NCI-H2196 treated with DMSO at 0.1 percent for 48 hours (cell line): ENCODE results near the gene SYCE1.

Experiments
- DNase-seq: peaks from one replicate; lab custom pipeline; 2025; ENCODE audit not compliant: unreplicated experiment; lab: John Stamatoyannopoulos, UW

SYCE1 gene

DNA sequence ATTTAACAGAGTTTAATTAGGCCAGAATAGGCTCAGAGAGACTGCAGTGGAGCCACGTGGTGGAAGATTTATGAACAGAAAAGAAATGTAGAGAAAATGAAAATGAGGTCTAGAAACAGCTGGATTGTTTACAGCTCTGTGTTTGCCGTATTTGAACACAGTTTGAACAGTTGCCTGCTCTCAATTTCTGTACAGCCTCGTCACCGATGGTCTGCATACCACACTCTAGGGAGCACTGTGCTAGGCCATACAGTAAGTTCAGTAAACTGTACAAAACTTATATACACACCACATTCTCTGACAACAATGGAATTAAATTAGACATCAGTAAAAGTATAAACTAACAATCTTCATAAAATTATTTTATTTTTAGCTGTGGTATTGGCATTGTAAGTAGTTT, 49.3 kb downstream of the SYCE1 start:
- DNase-seq = no peak

DNA sequence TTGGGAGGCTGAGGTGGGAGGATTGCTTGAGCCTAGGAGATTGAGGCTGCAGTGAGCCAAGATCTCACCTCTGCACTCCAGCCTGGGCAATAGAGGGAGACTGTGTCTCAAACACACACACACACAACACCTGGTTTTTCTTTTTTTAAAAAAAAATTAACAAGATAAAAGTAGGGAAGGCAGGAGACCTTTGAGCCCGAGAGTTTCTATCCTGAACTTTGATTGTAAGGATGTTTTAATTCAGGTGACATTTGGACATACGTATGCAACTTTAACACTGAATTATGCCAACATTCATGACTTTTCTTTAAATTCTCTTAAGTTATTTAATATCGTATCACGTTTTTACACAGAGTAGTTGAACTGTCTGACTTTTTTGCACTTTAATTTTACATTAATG, 49.9 kb downstream of the SYCE1 start:
- no peak for DNase-seq

DNA sequence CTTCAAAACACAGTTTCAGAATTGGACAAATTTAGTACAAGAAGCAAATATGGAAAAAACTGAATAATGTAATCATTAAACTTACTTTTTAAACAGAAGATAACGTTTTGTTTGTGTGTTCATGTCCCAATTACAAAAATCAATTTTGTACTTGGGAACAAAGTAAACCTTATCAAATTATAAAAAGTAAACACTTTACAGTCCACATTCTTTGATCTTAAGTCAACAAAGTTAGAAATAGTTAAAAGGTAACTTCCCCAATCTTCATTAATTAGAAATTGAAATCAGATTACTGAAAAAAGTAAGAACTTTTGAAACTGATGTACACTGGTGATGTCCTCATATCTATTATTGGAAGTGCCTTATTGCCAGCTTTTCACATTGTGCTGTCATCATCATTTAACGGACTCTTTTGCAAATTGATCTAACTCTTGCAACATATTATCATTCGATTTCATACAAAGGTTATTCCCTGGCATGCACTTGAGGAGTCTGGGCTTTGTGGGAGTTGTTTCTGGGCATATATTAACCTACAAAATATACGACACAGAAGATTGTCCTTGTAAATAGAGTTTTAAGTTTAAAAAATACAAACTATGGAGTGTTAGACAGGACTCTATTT, 53.4 kb downstream of the SYCE1 start:
- DNase-seq = no peak

DNA sequence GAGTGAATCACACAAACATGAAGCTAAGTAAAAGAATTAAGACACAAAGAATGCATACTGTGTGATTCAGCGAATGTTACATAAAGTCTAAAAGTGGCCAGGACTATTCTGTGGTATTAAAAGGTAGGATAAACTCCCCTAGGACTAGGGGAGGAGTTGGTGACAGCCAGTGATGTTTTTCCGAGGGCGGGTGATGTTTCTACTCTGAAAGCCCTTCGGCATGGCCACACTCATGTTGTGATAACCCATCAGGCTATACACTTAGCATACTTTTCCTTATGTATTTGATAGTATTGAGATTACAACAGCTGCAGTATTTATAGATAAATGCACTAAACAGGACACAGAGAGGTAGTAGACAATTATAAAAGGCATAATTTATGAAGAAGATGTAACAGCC, 54.0 kb downstream of the SYCE1 start:
- DNase-seq = no peak

DNA sequence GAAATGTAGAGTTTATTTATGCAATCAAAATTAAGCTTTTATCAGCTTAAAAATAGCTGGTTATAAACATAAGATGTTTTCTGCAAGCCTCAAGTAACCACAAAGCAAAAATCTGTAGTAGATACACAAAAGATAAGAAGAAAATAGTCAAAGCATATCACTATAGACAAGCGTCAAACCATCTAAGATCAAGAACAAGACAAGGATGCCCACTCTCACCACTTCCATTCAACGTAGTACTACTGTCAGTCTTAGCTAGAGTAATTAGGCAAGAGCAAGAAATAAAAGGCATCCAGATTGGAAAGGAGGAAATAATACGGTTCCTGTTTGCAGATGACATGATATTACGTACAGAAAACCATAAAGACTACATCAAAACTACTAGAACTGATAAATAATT, 55.7 kb downstream of the SYCE1 start:
- DNase-seq = no peak
